Endothelial cell of umbilical vein (primary cell): ENCODE data around the gene GLRA1. TPM values are rescaled to one million over a fixed set of nuclear protein-coding genes. Genes with fewer than 3 reads are reported as not detected.

Experiments used
- BruUV-seq: library from RNA; stranded (reverse); fragments of 400-500 nt; replicated peaks from 2 replicates; lab custom pipeline; 2021; lab: Mats Ljungman, UMichigan
- CTCF ChIA-PET: fragments of 300-600, 350-600 bp; sonication (Branson Sonifier 250); formaldehyde crosslinking; loops from one replicate; lab custom pipeline; 2021; ENCODE audit warnings: antibody characterized with exemption, inconsistent platforms; lab: Charles Lee
- POLR2A ChIA-PET: fragments of 300-600, 350-600 bp; sonication (Branson Sonifier 250); formaldehyde crosslinking; loops from one replicate; lab custom pipeline; 2021; ENCODE audit warnings: antibody characterized with exemption, inconsistent platforms; lab: Charles Lee
- DNase-seq: peaks from one replicate; pipeline ENCODE4 v3.0.0-alpha.2; 2011; ENCODE audit warnings: low read depth, low spot score
- FAIRE-seq: peaks from 2 replicates; lab custom pipeline; 2011; peaks lifted over from hg19 to GRCh38; lab: Jason Lieb, UNC
- H2AFZ ChIP-seq: 2 replicates; pipeline ENCODE4 v1.6.0; 2012; ENCODE audit warnings: low read depth, low read length, control low read depth, inconsistent platforms
- H3K27ac ChIP-seq: 2 replicates; pipeline ENCODE4 v1.5.1; 2011; ENCODE audit warnings: low read depth, mild to moderate bottlenecking, control low read depth, low read length, moderate library complexity; ENCODE audit not compliant: insufficient read depth
- H3K27me3 ChIP-seq, 2 experiments: 2 replicates each; pipeline versions ENCODE4 v1.6.0 to v1.6.1; 2011; ENCODE audit warnings: low read length in 2 of 2, mixed read lengths in 1 of 2; ENCODE audit not compliant: control insufficient read depth in 2 of 2, insufficient read depth in 2 of 2
- H3K36me3 ChIP-seq, 2 experiments: 2 replicates in 1 of 2; 3 replicates in 1 of 2; pipeline ENCODE4 v1.5.1; 2011; ENCODE audit warnings: low read length in 2 of 2, mild to moderate bottlenecking in 1 of 2, moderate library complexity in 1 of 2; ENCODE audit not compliant: control insufficient read depth in 2 of 2, insufficient read depth in 2 of 2; ENCODE audit errors: extremely low read depth in 1 of 2
- H3K4me1 ChIP-seq: 3 replicates; pipeline ENCODE4 v1.5.1; 2011; ENCODE audit warnings: mild to moderate bottlenecking, low read length; ENCODE audit not compliant: control insufficient read depth, insufficient read depth; ENCODE audit errors: extremely low read depth
- H3K4me2 ChIP-seq: 2 replicates; pipeline ENCODE4 v1.6.1; 2011; ENCODE audit warnings: low read length, control low read depth, mixed read lengths; ENCODE audit not compliant: insufficient read depth
- H3K4me3 ChIP-seq, 3 experiments: fragments of 200-600 bp in 1 of 3; sonication (generic), shearing (Covaris generic) in 1 of 3; replicated peaks in 1 of 3; 2 replicates each; pipeline ENCODE4 v1.5.1; 2011 to 2016; ENCODE audit warnings: control low read depth in 3 of 3, low read length in 3 of 3, mild to moderate bottlenecking in 2 of 3, inconsistent platforms in 1 of 3, low read depth in 1 of 3, moderate library complexity in 1 of 3; ENCODE audit not compliant: insufficient read depth in 1 of 3
- H3K79me2 ChIP-seq: 2 replicates; pipeline ENCODE4 v1.6.0; 2012; ENCODE audit warnings: low read length, inconsistent platforms; ENCODE audit not compliant: control insufficient read depth, insufficient read depth
- H3K9ac ChIP-seq: replicated peaks from 2 replicates; pipeline ENCODE3; 2011; ENCODE audit warnings: low read length, control low read depth; ENCODE audit not compliant: insufficient read depth; ENCODE audit errors: extremely low read depth
- H3K9me1 ChIP-seq: replicated peaks from 3 replicates; pipeline ENCODE4 v1.6.0; 2011; ENCODE audit warnings: mild to moderate bottlenecking, low read length; ENCODE audit not compliant: control insufficient read depth, insufficient read depth; ENCODE audit errors: extremely low read depth
- H3K9me3 ChIP-seq: replicated peaks from 2 replicates; pipeline ENCODE4 v1.5.1; 2012; ENCODE audit warnings: low read length, inconsistent platforms; ENCODE audit not compliant: control insufficient read depth, insufficient read depth
- H4K20me1 ChIP-seq: replicated peaks from 2 replicates; pipeline ENCODE3; 2011; ENCODE audit warnings: mild to moderate bottlenecking, low read length; ENCODE audit not compliant: control insufficient read depth, insufficient read depth; ENCODE audit errors: extremely low read depth
- EZH2 ChIP-seq: IDR thresholded peaks from 2 replicates; pipeline ENCODE4 v1.6.1; 2012; ENCODE audit warnings: borderline replicate concordance, low read depth, mild to moderate bottlenecking, moderate library complexity, low read length, inconsistent platforms; ENCODE audit not compliant: severe bottlenecking
- FOS ChIP-seq: IDR thresholded peaks from 2 replicates; pipeline ENCODE4 v1.6.1; 2011; ENCODE audit warnings: mild to moderate bottlenecking, low read length, moderate library complexity, borderline replicate concordance; ENCODE audit not compliant: insufficient read depth
- GATA2 ChIP-seq: IDR thresholded peaks from 2 replicates; pipeline ENCODE4 v1.7.0; 2011; ENCODE audit warnings: low read depth, mild to moderate bottlenecking, moderate library complexity, mixed read lengths, low read length; ENCODE audit not compliant: insufficient read length, insufficient read depth
- JUN ChIP-seq: IDR thresholded peaks from 2 replicates; pipeline ENCODE4 v1.6.1; 2011; ENCODE audit warnings: borderline replicate concordance, low read depth; ENCODE audit not compliant: insufficient read length, insufficient read depth
- MYC ChIP-seq: IDR thresholded peaks from one replicate; pipeline ENCODE4 v1.6.1; 2011; ENCODE audit warnings: mild to moderate bottlenecking, low read depth, low read length
- POLR2A ChIP-seq: IDR thresholded peaks from 2 replicates; pipeline ENCODE4 v1.6.1; 2012; ENCODE audit warnings: low read depth, mild to moderate bottlenecking, control low read depth, low read length
- POLR2AphosphoS5 ChIP-seq: IDR thresholded peaks from 2 replicates; pipeline ENCODE4 v1.6.1; 2012; ENCODE audit warnings: low read depth, mild to moderate bottlenecking, control low read depth, low read length, moderate library complexity; ENCODE audit not compliant: insufficient read depth
- dilution Hi-C: fragments of 300-500 bp; cut with MboI; formaldehyde crosslinking; loops from one replicate; pipeline ENCODE4 v1.15.0; 2019; ENCODE audit warnings: low sequenced_read_pairs; ENCODE audit not compliant: extremely low pct_ligation_motif_present
- intact Hi-C: fragments of 100-400 bp; cut with micrococcal nuclease; formaldehyde crosslinking; loops from one replicate; pipeline ENCODE4 v1.10.0; 2022
- polyA plus RNA-seq, 4 experiments: library from polyadenylated mRNA; depleted of rRNA in 3 of 4; stranded (reverse) in 3 of 4; unstranded in 1 of 4; fragments of >200 nt; gene quantifications; 2 replicates each; pipeline versions ENCODE4 v1.2.1 to v1.2.3, GENCODE V29; 2011 to 2012; ENCODE audit warnings: missing spikeins in 1 of 4
- total RNA-seq: library from RNA; stranded (reverse); gene quantifications from 2 replicates; pipeline ENCODE4 v1.2.3, GENCODE V29; 2021
- TF ChIP-seq, protein P1 (sequence below), 2 donors: IDR thresholded peaks; 1 replicate in 1 of 2; 2 replicates in 1 of 2; pipeline ENCODE4 v1.5.1; 2011; ENCODE audit warnings: low read length in 2 of 2, mild to moderate bottlenecking in 2 of 2, moderate library complexity in 2 of 2, control low read depth in 1 of 2, inconsistent platforms in 1 of 2, low read depth in 1 of 2; ENCODE audit not compliant: insufficient read depth in 1 of 2; ENCODE audit errors: extremely low read depth in 1 of 2
- TF ChIP-seq, protein P2 (sequence below): IDR thresholded peaks from 2 replicates; pipeline ENCODE4 v1.6.1; 2011; ENCODE audit not compliant: insufficient read depth, insufficient read length

Gene GLRA1
- total and polyA plus RNA-seq, 2 donors (not counting 3 experiments of a cell fraction or from before 2014, with no cell fraction given): not detected

- BruUV-seq: no TSS peak
- no peak overlapping the region for H2AFZ ChIP-seq
- H3K36me3 ChIP-seq: no peaks in the 10 kb centered on the region
- H3K9me3 ChIP-seq: no peaks in the 10 kb centered on the region
- FAIRE-seq (no peak), DNase-seq (no peak)
- H4K20me1 ChIP-seq: no peaks in the 10 kb centered on the region
- intact Hi-C loops: no loop called here
- no peaks in the 10 kb centered on the region for H3K9me1 ChIP-seq
- H3K4me3 ChIP-seq: no peak overlapping the region
- no peak overlapping the region for H3K4me2 ChIP-seq
- dilution Hi-C loops: no loop called here
- H3K4me1 ChIP-seq: no peaks in the 10 kb centered on the region
- peaks cover 3 to 4% of the 10 kb centered on the region in 2 experiments for H3K27me3 ChIP-seq
- POLR2A ChIA-PET: no interaction called here
- H3K79me2 ChIP-seq: no peaks in the 10 kb centered on the region
- H3K9ac ChIP-seq: no peak overlapping the region
- H3K27ac ChIP-seq: no peak overlapping the region
- CTCF ChIA-PET: no interaction called here
- TF ChIP-seq, protein P1, sequence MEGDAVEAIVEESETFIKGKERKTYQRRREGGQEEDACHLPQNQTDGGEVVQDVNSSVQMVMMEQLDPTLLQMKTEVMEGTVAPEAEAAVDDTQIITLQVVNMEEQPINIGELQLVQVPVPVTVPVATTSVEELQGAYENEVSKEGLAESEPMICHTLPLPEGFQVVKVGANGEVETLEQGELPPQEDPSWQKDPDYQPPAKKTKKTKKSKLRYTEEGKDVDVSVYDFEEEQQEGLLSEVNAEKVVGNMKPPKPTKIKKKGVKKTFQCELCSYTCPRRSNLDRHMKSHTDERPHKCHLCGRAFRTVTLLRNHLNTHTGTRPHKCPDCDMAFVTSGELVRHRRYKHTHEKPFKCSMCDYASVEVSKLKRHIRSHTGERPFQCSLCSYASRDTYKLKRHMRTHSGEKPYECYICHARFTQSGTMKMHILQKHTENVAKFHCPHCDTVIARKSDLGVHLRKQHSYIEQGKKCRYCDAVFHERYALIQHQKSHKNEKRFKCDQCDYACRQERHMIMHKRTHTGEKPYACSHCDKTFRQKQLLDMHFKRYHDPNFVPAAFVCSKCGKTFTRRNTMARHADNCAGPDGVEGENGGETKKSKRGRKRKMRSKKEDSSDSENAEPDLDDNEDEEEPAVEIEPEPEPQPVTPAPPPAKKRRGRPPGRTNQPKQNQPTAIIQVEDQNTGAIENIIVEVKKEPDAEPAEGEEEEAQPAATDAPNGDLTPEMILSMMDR (IDR thresholded peaks at IDR 0.05; ENCODE audit: extremely low read depth in 1 of 2, insufficient read depth in 1 of 2, low read depth in 1 of 2, low read length in 2 of 2): no peak
- no peak for TF ChIP-seq JUN
- TF ChIP-seq GATA2: no peak
These were observed 23.0 kb downstream of the GLRA1 start for GRCh38 chr5:151901611-151902010.

GRCh38 chr5:151900891-151901290, 23.8 kb downstream of the GLRA1 start:
- Histone ChIP-seq H3K4me2 (no peak overlapping the region), H3K9me1 (no peaks in the 10 kb centered on the region), H3K36me3 (no peaks in the 10 kb centered on the region), H3K27me3 (peaks cover 3 to 4% of the 10 kb centered on the region in 2 experiments), H3K9me3 (no peaks in the 10 kb centered on the region), H3K9ac (no peak overlapping the region), H3K4me1 (no peaks in the 10 kb centered on the region), H3K4me3 (no peak overlapping the region), H3K27ac (no peak overlapping the region), H3K79me2 (no peaks in the 10 kb centered on the region), H4K20me1 (no peaks in the 10 kb centered on the region), H2AFZ (no peak overlapping the region)
- intact Hi-C loops (no loop called here), dilution Hi-C loops (no loop called here)
- no TSS peak for BruUV-seq
- ChIA-PET CTCF (interaction anchor here (1.1 kb wide), 1 partner anchor 13 kb away, joined by 3 read pairs; no protein-coding TSS in a partner anchor), POLR2A (no interaction called here)
- no peak for TF ChIP-seq JUN
- TF ChIP-seq POLR2AphosphoS5: no peak
- TF ChIP-seq, protein P2, sequence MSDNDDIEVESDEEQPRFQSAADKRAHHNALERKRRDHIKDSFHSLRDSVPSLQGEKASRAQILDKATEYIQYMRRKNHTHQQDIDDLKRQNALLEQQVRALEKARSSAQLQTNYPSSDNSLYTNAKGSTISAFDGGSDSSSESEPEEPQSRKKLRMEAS: no peak
- no peak for TF ChIP-seq GATA2
- TF ChIP-seq, protein P1 (IDR thresholded peaks at IDR 0.05; ENCODE audit: extremely low read depth in 1 of 2, insufficient read depth in 1 of 2, low read depth in 1 of 2, low read length in 2 of 2): no peak
- TF ChIP-seq FOS: no peak
- no peak for TF ChIP-seq EZH2
- no peak for TF ChIP-seq MYC
- TF ChIP-seq POLR2A: no peak
- DNase-seq (no peak), FAIRE-seq (no peak)
